Breast epithelium (tissue), 4 donors: ENCODE measurements around the gene HOXA6. TPM values are rescaled to one million over a fixed set of nuclear protein-coding genes. Genes with fewer than 3 reads are reported as not detected.

Experiments
- DNase-seq, 2 donors: peaks; one replicate each; pipeline ENCODE4 v3.0.0-alpha.2; 2019; ENCODE audit warnings: low spot score in 2 of 2
- H3K27ac ChIP-seq, 2 donors: fragments of 200-600 bp; sonication (generic) in 1 of 2; one replicate each; pipeline ENCODE4 v1.5.1; 2016 to 2019; ENCODE audit warnings: mild to moderate bottlenecking in 1 of 2
- H3K27me3 ChIP-seq, 2 donors: fragments of 200-600 bp; sonication (generic) in 1 of 2; one replicate each; pipeline versions ENCODE4 v1.5.1 to v1.6.0; 2017 to 2019; ENCODE audit warnings: control low read depth in 1 of 2, mild to moderate bottlenecking in 1 of 2
- H3K36me3 ChIP-seq: fragments of 200-600 bp; one replicate; pipeline ENCODE4 v1.5.1; 2019
- H3K4me1 ChIP-seq, 2 donors: fragments of 200-600 bp; sonication (generic); one replicate each; pipeline ENCODE4 v1.5.1; 2016 to 2019; ENCODE audit warnings: control low read depth in 1 of 2
- H3K4me3 ChIP-seq, 3 donors: fragments of 200-600 bp; sonication (generic); 1 replicate in 2 of 3; 2 replicates in 1 of 3; pipeline ENCODE4 v1.5.1; 2016 to 2019; ENCODE audit warnings: mild to moderate bottlenecking in 3 of 3, moderate library complexity in 2 of 3
- H3K9me3 ChIP-seq, 2 donors: fragments of 200-600 bp; sonication (generic) in 1 of 2; one replicate each; pipeline ENCODE4 v1.5.1; 2016 to 2019; ENCODE audit warnings: control low read depth in 1 of 2
- CTCF ChIP-seq, 3 donors: fragments of 450-650 bp; IDR thresholded peaks; one replicate each; pipeline ENCODE4 v1.5.1; 2016 to 2017; ENCODE audit warnings: antibody characterized with exemption in 3 of 3, mild to moderate bottlenecking in 3 of 3, moderate library complexity in 3 of 3
- POLR2A ChIP-seq: fragments of 450-650 bp; IDR thresholded peaks from one replicate; pipeline ENCODE4 v1.6.1; 2016; ENCODE audit warnings: antibody characterized with exemption, mild to moderate bottlenecking, moderate library complexity
- POLR2AphosphoS5 ChIP-seq, 3 donors: sonication (generic); formaldehyde crosslinking; IDR thresholded peaks; one replicate each; pipeline ENCODE4 v1.6.1; 2017; ENCODE audit warnings: antibody characterized with exemption in 3 of 3
- intact Hi-C: fragments of 100-400 bp; cut with DNase I; formaldehyde crosslinking; loops from one replicate; pipeline ENCODE4 v1.15.1; 2023; ENCODE audit warnings: low total_unique reads
- total RNA-seq, 3 donors: library from RNA; depleted of rRNA; stranded (reverse); fragments of >200 nt; gene quantifications; one replicate each; pipeline ENCODE4 v1.1.0, GENCODE V29; 2016

HOXA6 gene
- total RNA-seq, 3 donors from 2014 or later = 7.9 to 16.0 (median 9.0) TPM

- Histone ChIP-seq H3K27me3 (peaks cover 0 to 14% of the 10 kb centered on the region in 2 donors), H3K27ac (peak overlapping the region; percentile 95 to 96), H3K9me3 (no peaks in the 10 kb centered on the region), H3K36me3 (no peaks in the 10 kb centered on the region), H3K4me3 (peak overlapping the region; percentile 57 to 80 (median 75)), H3K4me1 (peaks cover 0 to 4% of the 10 kb centered on the region in 2 donors)
- DNase-seq = no peak
- TF ChIP-seq POLR2A (no peak), CTCF (IDR thresholded peaks at IDR 0.05) (no peak)
- intact Hi-C loops = loop anchor here (5.0 kb wide), 2 partner anchors 45 to 285 kb away; partner anchors contain the start of gene HOXA1
These were observed 5.0 kb downstream of the HOXA6 start for GRCh38 chr7:27142580-27143022.

DNA sequence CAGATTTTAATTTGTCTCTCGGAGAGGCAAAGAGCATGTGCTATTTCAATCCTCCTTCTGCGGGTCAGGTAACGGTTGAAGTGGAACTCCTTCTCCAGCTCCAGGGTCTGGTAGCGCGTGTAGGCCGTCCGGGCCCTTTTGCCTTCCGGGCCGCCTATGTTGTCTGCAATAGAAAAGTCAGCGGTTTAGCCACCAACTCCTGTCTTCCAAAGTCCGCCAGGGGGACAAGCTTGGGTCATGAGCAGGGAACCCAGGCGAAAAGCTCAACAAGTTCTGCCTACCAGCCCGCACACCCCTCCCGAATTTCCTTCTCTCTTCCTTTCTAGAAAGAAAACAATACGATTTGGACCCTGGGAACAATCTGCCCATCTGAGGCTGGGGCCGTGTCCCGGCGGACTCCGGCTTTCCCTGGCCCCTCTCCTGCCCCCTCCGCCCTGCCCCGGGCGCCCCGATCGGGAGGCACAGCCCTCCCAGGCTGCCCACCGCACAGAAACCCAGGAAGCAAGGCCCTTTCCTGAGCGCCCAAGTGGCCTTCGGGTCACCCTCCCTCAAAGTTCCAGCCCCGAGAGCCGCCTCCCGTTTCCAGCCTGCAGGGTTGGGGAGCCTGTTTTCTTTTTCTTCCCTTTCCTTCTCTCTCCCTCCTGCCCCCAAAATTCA is 5.5 kb downstream of the HOXA6 start:
- peak in 1 of 2 donors; percentile 20 for DNase-seq
- Histone ChIP-seq H3K9me3 (no peaks in the 10 kb centered on the region), H3K4me3 (peak overlapping the region; percentile 57 to 80 (median 75)), H3K27me3 (peaks cover 0 to 12% of the 10 kb centered on the region in 2 donors), H3K27ac (peak overlapping the region; percentile 95 to 96), H3K36me3 (no peaks in the 10 kb centered on the region), H3K4me1 (peaks cover 0 to 4% of the 10 kb centered on the region in 2 donors)
- intact Hi-C loops = loop anchor here (5.0 kb wide), 2 partner anchors 45 to 285 kb away; partner anchors contain the start of gene HOXA1
- TF ChIP-seq POLR2AphosphoS5 (IDR thresholded peaks at IDR 0.05) (no peak), CTCF (IDR thresholded peaks at IDR 0.05) (no peak), POLR2A (no peak)

GRCh38 chr7:27141137-27141922 is 6.2 kb downstream of the HOXA6 start:
- Histone ChIP-seq H3K4me3 (peak overlapping the region; percentile 57 to 80 (median 75)), H3K27ac (peak overlapping the region; percentile 95 to 96), H3K9me3 (no peaks in the 10 kb centered on the region), H3K4me1 (peaks cover 0 to 4% of the 10 kb centered on the region in 2 donors), H3K36me3 (no peaks in the 10 kb centered on the region), H3K27me3 (peaks cover 0 to 6% of the 10 kb centered on the region in 2 donors)
- intact Hi-C loops = loop anchor here (5.0 kb wide), 2 partner anchors 44 to 284 kb away; partner anchors contain the start of gene HOXA1
- DNase-seq = peak in 1 of 2 donors; percentile 15
- TF ChIP-seq CTCF (IDR thresholded peaks at IDR 0.05) (no peak), POLR2A (no peak), POLR2AphosphoS5 (IDR thresholded peaks at IDR 0.05) (no peak)

DNA sequence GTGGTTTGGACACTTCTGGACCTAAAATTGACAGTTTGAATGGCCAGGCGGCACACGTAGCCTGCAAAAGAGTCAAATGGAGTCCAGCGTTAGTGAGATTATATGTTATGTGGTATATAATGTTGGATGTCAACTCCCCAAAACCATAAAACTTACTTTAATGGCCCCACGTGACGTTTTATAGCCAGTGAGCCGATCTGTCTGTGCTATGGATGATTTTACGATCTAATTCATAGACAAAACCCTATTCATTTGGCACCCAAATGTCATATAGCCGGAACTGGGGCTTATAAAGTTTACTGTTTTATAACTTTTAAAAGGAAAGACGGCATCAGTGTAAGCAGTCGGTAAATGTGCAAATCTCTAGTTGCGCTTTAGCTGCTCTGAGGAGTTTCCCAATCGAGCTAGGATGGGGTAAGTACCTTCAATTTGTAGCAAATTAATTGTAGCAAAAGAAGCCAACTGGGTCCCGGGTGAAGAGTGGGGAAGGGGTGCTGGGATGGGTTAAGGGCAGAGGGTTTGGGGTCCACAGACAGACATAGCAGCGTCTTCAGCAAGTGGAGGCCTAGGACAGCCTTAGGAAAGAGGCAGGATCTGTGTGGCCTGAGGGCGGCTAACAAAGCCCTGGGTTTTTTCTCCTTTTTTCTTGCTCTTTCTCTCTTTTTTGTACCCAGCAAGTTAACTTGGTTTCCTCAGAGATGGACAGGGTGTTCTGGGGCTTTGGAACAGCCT is 7.3 kb downstream of the HOXA6 start:
- peaks cover 4 to 6% of the 10 kb centered on the region in 2 donors for H3K4me1 ChIP-seq
- peak in 1 of 2 donors; percentile 10 for DNase-seq
- no peak for TF ChIP-seq POLR2A
- TF ChIP-seq POLR2AphosphoS5 (IDR thresholded peaks at IDR 0.05) = no peak
- TF ChIP-seq CTCF (IDR thresholded peaks at IDR 0.05) = no peak
- no peaks in the 10 kb centered on the region for H3K9me3 ChIP-seq
- peak overlapping the region; percentile 95 to 96 for H3K27ac ChIP-seq
- peaks cover 0 to 6% of the 10 kb centered on the region in 2 donors for H3K27me3 ChIP-seq
- intact Hi-C loops = loop anchor here (5.0 kb wide), 2 partner anchors 43 to 283 kb away; partner anchors contain the start of gene HOXA1
- no peaks in the 10 kb centered on the region for H3K36me3 ChIP-seq
- peak overlapping the region; percentile 23 to 80 (median 75) for H3K4me3 ChIP-seq
